IPS DF 19.7 (cell line): ENCODE data around the gene MAST3.
A peak's percentile ranks its signal among the peaks of the same experiment; 100 is the strongest.
"Not testable (repeated sequence)": the region's sequence is repeated elsewhere in the genome, so short reads cannot be mapped to it uniquely, and the experiment has no call there.

Source experiments
- DNase-seq: peaks from one replicate; pipeline ENCODE4 v3.0.0-alpha.2; 2013; ENCODE audit warnings: low read depth, low spot score

MAST3 gene

GRCh38 chr19:18086590-18087138 is 10.9 kb upstream of the MAST3 start, which contains the start of gene IL12RB1:
Gene IL12RB1 (minus strand): TSS chr19:18086934. CDS start chr19:18086823, 111 bp downstream.
- DNase-seq = no peak

DNA sequence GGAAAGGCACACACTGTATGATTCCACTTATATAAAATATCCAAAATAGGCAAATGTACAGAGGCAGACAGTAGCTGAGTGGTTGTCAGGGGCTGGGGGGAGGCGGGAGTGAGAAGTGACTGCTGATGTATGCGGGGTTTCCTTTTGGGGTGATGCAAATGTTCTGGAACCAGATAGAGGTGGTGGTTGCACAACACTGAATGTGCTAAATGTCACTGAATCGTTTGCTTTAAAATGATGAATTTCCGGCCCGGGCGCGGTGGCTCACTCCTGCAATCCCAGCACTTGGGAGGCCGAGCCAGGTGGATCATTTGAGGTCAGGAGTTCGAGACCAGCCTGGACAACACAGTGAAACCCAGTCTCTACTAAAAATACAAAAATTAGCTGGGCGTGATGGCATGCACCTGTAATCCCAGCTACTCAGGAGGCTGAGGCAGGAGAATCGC is 8.5 kb upstream of the MAST3 start:
- DNase-seq = not testable (repeated sequence)

GRCh38 chr19:18089726-18090125 is 7.9 kb upstream of the MAST3 start:
- DNase-seq = no peak

GRCh38 chr19:18090545-18091216 is 6.9 kb upstream of the MAST3 start:
- DNase-seq = no peak

GRCh38 chr19:18091217-18091608 is 6.4 kb upstream of the MAST3 start:
- DNase-seq = no peak

GRCh38 chr19:18093439-18094161 is 4.0 kb upstream of the MAST3 start:
- no peak for DNase-seq

- no peak for DNase-seq
These were observed 1.3 kb upstream of the MAST3 start for GRCh38 chr19:18096258-18096657.

DNA sequence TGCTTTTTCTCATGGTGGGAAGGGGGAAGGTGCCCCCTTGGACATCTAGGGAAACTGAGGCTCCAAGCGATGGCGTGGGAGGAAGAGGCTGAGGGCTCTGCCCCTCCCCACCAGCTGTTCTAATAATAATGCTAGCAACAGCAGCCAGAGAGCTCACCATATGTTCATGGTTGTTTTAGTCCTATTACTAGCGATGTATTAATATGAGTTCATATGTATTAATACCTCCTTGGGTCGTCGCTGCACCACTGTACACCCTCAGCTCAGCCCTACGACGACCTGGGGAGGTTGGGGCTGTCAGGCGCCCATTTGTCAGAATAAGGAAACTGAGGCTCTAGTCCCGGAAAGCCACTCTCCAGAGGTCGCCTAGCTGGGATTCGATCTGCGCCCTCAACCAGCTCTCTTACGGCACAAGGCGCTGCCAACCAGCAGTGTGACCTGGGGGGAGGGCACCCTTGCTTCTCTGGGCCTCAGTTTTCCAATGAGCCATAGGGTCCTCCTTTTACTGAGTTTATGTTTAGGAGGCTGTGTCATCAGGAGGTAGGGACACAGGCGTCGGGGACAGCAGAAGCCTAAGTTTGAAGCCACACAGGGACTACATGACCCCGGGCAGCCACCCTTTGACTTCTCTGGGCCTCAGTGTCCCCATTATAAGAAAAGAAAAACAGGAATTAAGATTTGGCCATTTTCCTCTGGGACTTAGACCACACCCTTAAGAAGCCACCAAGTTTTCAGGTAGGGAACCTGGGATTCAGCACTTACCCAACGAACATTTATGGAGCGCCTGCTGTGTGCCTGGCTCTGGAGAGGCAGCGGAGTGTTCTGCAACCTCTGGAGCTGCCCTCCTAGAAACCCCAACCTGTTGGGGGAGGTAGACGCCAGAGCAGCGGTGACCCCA is 664 bp downstream of the MAST3 start:
- DNase-seq = no peak

DNA sequence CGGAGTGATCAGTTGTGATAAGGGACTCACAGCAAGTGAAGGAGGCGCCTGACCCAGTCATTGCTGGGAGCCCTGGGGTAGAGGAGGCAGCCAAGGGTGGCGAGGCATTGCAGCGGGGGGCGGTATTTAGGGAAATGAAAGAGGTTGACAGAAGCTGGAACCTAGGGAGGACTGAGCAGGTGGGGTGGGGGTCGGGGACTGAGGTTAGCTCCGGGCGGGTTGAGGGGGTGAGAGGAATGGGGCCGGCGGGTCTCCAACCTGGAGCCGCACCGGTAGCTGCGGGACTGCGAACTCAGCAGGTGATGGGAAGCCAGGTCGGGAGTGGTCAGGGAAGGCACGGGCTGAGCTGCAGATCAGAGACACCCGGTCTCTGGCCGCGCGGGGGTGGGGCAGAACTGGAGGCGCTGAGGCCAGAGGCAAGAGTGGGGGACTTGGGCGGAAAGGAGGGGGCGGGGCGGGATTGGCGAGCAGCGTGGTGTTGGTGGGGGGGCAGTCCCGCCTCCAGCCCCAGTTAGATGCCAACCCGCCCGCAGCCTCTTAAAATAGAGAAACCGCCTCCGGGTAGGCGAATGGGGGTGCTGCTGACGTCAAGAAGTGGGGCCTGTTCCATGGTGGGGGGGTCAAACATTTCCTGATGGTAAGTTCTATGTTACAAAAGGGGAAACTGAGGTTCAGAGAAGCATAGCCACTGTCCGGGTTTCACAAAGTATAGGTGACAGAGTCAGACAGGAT is 1.5 kb downstream of the MAST3 start:
- no peak for DNase-seq

- DNase-seq = no peak
These were observed 2.0 kb downstream of the MAST3 start for GRCh38 chr19:18099623-18099995.

DNA sequence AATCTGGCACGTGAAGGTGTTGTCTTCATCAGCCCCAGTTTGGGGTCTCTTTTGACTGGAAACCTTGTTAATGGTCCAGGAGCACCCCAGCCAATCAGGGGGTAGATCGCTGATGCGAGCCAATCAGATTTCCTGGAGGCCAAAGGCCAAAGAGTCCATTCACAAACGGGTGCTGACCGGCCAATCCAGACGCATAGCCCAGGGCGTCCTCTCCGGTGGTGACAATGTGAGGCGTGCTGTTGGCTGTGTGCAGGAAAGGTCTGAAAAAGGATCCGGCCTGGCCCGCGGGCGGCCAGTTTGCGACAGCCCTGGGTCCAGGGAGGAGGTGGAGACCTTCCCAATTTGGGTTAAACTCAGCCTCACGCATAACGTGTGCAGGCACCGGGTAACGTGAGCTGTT is 3.1 kb downstream of the MAST3 start:
- peak; percentile 71 for DNase-seq

- DNase-seq = no peak
These were observed 3.7 kb downstream of the MAST3 start for GRCh38 chr19:18101268-18101667.

GRCh38 chr19:18102916-18103542 is 5.5 kb downstream of the MAST3 start:
- DNase-seq = no peak

GRCh38 chr19:18104793-18105131 is 7.2 kb downstream of the MAST3 start:
- no peak for DNase-seq

- DNase-seq = not testable (repeated sequence)
These were observed 7.7 kb downstream of the MAST3 start for GRCh38 chr19:18105259-18105658.

- no peak for DNase-seq
These were observed 9.7 kb downstream of the MAST3 start for GRCh38 chr19:18107235-18107634.

DNA sequence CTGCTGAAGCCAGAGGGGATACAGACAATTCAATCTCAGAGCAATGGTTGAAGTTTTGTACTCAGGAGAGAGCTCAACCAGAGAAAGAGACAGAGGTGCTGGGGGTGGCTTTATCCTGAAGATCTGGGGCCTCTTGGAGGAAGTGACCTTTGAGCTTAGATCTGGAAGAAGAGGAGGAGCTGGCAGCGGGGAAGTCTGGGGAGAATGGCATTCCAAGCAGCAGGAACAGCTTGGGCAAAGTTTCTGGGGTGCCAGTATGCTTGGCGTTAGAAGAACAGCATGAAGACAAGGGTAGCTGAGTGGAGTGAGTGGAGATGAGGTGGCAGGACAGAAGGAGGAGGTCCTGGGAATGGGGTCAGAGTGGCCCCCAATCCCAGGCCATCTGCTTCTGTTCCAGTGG is 11.3 kb downstream of the MAST3 start:
- no peak for DNase-seq

- no peak for DNase-seq
These were observed 11.8 kb downstream of the MAST3 start for GRCh38 chr19:18109341-18109732.

DNA sequence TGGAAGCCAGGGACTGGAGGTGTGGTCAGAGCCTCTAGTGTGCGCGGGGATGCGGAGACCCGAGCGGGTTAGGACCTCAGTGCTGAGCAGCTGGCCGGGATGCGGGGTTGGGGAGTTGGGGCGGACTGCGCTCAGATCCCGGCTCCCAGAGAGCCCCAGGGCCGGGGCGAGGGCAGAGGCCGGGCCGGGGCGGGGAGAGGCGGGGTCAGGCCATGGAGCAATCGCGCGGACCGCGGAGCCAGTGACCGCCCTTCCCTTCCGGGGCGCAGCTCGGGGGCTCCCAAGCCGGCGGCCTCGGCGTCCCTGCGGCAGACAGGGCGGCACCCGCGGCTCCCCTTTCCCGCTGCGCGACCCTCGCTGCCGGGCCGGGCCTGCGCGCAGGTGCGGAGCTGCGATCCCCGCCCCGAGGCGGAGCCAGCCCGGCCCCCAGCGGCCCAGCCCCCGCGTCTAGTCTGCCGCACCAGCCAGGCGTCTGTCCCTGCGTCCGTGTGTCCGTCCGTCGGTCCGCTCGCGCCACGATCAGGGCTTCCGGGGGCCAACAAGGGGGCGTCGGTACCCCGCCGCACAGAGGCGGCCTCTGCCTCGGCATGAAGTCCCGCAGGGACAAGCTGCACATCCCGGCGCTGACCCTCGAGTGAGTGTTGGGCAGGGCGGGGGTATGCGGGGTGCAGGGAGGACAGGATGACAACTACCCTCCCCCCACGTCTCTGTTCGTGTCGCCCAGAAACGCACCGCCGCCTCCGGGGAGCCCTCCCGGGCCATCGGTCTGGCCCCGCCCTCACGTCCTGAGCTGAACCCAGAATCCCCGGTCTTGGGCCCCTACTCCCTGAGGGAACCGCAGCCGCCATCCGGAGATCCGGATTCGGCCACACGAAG is 12.4 kb downstream of the MAST3 start:
- no peak for DNase-seq
